NCI-H524 treated with DMSO at 0.1 percent for 48 hours (cell line): ENCODE measurements around the gene CCR5.
"Not testable (repeated sequence)": the region's sequence is repeated elsewhere in the genome, so short reads cannot be mapped to it uniquely, and the experiment has no call there.

Experiments
- DNase-seq: peaks from one replicate; lab custom pipeline; 2025; lab: John Stamatoyannopoulos, UW

Gene CCR5

DNA sequence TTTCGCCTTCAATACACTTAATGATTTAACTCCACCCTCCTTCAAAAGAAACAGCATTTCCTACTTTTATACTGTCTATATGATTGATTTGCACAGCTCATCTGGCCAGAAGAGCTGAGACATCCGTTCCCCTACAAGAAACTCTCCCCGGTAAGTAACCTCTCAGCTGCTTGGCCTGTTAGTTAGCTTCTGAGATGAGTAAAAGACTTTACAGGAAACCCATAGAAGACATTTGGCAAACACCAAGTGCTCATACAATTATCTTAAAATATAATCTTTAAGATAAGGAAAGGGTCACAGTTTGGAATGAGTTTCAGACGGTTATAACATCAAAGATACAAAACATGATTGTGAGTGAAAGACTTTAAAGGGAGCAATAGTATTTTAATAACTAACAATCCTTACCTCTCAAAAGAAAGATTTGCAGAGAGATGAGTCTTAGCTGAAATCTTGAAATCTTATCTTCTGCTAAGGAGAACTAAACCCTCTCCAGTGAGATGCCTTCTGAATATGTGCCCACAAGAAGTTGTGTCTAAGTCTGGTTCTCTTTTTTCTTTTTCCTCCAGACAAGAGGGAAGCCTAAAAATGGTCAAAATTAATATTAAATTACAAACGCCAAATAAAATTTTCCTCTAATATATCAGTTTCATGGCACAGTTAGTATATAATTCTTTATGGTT lies at the start of gene CCR5:
Gene CCR5, plus strand, starts transcription at position 108 of the 680 bp plus-strand sequence. CDS start 1,957 bp downstream, outside the sequence.
- no peak for DNase-seq

DNA sequence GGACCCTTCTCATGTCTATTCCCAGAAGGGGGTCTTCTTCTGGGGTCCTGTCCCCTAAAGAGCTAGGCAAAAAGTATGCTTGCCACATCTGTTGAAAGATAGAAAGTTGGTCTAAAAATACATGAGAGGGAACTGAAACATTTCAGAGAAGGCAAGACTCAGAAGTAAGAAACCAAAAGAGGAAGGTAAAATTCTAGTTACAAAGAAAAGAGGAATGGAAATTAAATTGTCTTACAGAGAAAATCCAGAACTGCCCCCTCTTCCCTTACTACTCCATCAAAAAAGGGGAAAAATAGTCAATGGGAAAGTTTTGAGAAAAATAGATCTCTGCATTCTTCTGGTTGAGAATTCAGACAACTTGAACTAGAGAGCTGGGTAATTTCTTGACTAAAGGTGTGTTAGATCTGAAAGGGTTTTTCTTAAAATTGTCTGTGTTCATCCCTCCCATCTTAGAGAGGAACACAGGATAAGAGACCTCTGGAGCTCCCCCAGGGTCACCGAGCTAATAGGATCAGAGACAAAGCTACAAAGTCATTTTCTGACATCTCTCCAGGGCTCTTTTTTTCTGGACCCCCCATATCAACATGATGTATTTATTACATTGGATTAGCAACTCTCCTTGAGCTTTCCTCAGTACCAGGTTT lies 49.2 kb upstream of the CCR5 start:
- DNase-seq, result no peak

DNA sequence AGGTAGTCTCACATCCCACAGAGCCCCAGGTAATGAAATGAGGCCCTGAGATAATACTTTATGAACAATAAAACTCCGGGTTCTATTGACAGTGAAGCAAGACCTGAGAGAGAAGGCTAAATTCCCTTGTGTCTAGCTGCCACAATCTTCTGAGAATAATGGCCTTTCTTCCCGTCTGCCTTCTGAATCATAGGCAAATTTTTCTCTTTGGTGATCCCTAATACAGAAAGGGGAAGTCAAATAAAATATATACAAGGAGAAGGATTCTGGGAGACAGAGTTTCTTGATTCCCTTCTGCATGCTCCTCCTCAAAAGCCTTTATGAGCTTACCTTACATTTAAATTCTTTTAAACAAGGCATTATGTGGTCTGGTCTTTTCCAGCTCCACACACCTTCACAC lies 46.7 kb upstream of the CCR5 start:
- DNase-seq, result no peak

DNA sequence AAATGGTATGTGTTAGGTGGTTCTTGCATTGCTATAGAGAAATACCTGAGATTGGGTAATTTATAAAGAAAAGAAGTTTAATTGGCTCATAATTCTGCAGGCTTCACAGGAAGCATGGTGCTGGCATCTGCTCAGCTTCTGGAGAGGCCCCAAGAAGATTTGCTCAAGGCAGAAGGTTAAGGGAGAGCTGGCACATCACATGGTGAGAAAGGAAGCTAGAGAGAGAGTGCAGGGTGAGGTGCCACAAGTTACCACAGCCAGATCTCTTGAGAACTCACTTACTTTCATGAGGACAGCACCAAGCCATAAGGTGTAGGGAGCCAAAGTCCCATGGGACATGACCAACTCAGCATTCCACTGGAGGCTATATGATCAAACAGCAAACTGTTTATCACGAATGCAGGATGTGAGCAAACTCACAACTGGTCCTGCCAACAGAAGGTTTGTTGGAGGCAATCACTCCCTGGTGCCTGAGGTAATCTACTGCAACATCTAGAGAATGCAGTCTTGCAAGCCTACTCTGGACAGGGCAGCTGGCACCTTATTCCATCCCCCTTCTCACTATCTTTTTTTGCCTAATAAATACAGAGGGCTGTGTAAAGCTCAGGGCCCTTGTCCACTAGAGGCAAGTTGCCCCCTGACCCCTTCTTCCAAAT lies 45.0 kb upstream of the CCR5 start:
- DNase-seq, result no peak

DNA sequence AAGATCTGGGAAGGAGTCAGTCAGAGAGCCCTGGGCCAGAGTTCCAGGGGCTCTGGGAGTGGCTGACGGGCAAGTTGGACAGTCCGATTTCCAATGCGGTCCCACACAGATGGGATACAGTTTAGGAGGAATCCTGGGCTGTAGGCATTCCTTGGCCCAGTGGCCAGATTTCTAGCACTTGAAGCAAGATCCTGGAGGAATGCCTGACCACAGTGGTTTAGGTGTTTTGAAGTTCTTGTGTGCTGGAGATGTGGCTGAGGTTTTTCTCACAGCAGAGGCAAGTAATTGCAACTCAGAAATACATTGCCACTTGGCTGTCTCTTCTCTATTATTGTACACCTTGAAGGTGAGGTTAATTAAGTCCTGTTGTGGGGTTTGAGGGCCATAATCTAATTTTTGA lies 40.1 kb upstream of the CCR5 start:
- not testable (repeated sequence) for DNase-seq

DNA sequence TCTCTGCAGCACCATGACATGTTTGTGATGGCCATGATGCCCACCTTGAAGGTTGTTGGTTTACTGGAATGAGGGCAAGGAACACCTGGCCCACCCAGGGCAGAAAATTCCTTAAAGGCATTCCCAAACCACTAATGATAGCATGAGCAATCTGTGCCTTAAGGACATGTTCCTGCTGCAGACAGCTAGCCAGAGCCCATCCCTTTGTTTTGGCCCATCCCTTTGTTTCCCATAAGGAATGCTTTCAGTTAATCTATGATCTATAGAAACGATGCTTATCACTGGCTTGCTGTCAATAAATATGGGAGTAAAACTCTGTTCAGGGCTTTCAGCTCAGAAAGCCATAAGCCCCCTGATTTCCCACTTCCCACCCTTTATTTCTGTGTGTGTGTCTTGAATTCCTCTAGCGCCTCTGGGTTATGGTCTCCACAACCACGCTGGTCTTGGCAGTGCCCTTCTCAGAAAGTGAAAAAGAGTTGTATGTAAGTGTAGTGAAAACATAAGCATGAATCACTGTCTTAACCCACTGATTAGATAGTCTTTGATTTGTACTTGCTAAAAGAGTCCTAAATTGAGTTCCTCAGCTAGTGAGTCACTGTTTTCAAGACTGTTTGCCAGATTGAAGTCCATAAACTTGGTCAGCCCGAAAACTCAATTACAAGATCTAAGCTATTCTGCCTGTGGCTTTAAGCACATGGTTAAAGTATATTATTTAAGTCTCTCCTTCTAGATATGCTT lies 35.8 kb upstream of the CCR5 start:
- DNase-seq, result no peak

DNA sequence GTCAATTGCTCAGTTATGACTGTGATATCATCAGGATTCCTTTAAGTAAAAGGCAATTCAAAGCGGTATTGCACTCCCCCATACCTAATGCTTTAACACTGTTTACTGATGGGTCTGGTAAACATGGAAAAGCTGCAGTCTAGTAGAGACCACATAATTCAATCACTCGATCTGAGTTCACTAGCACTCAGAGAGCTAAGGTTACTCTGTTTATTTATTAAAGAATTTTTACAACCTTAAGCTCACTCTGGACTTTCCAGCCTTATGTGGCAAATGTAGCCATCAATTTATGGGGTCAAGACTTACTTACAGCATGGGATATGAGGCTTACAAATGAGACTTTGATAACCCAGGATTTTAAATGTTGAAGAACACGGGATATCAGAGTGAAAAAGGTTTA lies 35.2 kb upstream of the CCR5 start:
- no peak for DNase-seq

DNA sequence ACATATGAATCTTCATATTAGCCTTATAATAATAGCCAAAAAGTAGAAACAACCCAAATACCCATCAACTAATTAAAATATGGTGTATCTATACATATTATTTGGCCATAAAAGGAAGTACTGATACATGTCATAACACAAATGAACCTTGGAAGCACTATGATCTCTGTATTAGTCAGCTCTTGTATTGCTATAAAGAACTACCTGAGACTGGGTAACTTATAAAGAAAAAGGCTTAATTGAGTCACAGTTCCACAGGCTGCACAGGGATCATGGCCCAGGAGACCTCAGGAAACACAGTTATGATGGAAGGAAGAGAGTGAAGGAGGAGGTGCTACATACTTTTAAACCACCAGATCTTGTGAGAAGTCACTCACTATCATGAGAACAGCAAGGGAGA lies 32.8 kb upstream of the CCR5 start:
- no peak for DNase-seq

DNA sequence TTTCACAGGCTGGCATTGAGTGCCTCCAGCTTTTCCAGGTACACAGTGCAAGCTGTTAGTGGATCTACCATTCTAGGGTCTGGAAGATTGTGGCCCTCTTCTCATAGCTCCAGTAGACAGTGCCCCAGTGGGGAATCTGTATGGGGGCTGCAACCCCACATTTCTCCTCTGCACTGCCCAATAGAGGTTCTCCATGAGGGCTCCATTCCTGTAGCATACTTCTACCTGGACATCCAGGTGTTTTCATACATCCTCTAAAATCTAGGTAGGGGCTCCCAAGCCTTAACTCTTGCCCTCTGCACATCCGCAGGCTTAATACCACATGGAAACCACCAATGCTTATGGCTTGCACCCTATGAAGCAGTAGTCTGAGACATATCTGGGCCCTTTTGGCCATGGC lies 31.9 kb upstream of the CCR5 start:
- DNase-seq, result no peak

DNA sequence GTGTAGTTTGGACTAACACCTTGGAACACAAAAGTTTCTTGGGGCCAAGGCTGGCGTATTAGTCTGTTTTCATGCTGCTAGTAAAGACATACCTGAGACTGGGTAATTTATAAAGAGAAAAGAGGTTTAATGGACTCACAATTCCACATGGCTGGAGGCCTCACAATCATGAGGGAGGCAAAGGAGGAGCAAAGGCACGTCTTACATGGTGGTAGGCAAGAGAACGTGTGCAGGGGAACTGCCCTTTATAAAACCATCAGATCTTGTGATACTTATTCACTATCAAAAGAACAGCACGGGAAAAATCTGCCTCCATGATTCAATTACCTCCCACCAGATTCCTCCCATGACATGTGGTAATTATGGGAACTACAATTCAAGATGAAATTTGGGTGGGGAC lies 26.3 kb upstream of the CCR5 start:
- DNase-seq, result no peak

DNA sequence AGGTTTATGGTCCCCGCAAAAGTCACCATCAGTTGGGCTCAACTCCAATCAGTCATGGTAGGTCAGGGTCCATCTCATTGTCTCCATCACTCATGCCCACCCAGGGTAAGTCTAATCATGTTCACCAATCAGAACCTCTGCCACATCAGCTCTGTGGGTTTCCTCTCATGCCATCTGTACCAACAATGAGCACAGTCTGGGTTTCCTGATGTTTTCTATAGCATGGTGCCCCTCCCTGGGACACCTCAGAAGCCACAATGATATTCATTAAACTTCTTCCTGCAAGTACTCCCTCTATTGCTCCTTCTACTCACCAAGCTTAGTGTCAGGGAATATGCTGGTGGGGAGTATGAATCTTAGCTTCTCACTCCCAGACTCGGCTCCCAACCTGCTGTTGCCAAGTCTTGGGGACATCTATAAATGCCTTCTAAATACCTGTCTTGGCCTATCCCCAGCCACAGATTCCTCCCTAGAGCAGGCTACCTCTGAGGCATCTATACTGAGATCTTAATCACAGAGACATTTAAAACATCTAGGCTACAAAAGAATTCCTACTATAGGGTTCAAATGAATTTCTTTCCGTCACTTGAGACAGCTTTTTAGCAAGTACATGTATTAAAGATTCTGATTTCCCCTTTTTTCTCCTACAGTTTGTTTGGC lies 21.8 kb upstream of the CCR5 start:
- DNase-seq, result no peak

DNA sequence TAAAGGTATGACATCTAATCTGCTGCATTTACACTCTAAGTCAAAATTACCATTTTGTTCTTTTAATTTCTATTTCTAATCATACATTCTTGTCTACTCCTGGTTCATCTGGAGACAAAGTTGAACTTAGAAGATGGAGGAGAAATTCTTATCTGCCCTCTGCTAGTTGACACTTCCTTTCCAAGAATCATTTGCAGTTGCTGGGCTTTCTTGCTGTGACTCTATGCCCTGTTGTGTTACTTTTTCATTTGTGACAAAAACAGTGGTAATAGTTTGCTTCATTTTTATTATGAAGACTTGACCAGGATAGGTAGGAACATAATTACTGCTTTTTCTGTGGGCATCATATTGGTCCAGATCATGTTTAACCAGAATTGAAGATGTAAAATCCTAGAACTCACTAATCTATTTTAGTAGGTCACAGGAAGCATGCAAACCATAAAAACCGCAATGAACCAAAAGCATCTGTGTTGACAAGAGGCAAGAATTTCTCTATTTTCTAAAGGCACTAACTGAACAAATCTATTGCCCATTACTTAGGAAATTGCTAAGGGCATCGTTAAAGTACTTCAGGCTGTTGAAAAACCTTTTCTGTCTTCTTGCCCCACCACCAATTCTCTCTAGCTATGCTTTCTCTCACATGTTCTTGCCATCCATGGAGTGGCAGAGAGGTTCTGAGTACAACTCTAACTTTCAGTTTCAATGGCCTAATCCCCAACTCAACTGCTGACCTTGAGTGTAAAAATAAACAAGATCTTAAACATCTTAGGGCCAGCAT lies 21.1 kb upstream of the CCR5 start:
- DNase-seq, result no peak

DNA sequence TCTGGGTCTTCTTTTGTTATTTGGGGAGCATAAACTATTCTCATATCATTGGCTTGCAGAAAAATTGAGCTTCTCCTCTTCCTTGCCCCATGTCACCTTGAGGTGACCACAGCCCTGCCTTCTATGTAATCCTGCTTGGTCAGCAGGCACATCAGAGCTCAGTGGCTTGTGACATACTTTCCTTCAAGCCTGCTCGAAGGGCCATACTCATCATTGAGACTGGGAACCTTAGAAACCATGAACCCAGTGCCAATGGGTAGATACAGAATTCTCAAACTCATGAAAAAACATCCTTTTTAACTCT lies 20.5 kb upstream of the CCR5 start:
- no peak for DNase-seq

DNA sequence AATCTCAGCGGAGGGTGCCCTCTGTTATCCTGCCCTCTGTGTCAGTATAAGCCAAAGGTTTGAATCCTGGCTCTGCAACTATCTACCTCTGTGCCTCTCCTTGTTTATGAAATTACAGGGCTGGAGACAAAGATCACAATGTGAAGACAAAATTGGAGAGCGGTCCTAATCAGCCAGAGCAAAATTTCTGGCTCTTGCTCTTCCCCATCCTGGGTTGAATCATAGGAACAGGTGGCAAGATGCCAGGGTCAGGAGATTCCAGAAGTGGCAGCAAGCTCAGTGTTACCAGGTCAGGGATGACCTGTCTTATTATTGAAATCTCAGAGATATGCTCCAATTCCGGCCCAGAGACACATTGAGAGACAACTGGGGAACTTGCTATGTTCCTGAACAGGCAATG lies 19.1 kb upstream of the CCR5 start:
- DNase-seq, result no peak

DNA sequence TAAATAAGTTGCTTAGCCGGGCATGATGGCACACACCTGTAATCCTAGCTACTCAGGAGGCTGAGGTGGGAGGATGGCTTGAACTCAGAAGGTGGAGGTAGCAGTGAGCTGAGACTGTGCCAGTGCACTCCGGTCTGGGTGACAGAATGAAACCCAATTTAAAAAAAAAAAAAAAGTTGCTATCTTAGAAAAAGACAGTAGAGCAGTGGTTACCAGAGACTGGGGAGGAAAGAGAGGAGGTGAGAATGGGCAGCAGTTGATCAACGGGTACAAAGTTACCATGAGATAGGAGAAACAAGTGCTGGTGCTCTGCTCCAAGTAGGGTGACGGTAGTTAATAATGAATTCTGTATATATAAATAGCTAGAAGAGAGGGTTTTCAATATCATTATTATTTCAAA lies 17.7 kb upstream of the CCR5 start:
- no peak for DNase-seq

DNA sequence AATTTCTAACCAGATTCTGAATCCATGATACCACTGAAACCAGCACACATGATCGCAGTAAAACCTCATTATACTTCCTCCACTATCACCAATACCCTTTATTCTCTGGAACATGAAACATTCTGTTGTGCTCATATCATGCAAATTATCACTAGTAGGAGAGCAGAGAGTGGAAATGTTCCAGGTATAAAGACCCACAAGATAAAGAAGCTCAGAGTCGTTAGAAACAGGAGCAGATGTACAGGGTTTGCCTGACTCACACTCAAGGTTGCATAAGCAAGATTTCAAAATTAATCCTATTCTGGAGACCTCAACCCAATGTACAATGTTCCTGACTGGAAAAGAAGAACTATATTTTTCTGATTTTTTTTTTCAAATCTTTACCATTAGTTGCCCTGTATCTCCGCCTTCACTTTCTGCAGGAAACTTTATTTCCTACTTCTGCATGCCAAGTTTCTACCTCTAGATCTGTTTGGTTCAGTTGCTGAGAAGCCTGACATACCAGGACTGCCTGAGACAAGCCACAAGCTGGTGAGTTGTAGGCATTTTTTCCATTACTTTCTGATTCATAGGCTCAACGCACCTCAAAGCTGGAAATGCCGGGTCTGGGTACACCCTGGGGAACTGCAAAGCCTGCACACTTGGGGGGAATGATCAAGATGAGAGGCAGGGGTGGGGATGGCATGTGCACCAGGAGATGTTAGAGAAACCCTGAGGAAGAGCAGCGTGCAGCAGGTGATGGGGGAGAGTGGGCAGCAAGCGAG lies 16.9 kb upstream of the CCR5 start, which contains the start of gene CCR2:
Gene CCR2, plus strand, starts transcription at position 465 of the 764 bp plus-strand sequence. CDS start 3,417 bp downstream, outside the sequence.
- DNase-seq, result no peak

DNA sequence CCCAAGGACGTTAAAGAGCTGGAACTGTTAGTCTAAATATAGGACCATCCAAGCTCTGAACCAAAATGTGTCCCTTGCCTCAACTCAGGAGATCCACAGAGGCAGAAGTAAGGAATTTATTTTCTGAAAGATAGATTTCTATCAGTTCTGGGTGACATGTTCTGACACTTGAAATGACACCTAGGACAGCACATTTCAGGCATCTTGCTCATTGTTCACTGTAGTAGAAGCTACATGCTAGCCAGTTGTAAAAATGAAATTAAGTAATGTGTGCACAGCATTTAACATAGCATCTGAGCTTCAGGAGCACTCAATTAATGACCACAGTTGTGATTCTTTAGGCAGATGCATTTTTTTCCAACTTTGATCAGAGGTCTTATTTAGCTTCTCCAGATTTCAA lies 16.3 kb upstream of the CCR5 start:
- DNase-seq, result no peak

DNA sequence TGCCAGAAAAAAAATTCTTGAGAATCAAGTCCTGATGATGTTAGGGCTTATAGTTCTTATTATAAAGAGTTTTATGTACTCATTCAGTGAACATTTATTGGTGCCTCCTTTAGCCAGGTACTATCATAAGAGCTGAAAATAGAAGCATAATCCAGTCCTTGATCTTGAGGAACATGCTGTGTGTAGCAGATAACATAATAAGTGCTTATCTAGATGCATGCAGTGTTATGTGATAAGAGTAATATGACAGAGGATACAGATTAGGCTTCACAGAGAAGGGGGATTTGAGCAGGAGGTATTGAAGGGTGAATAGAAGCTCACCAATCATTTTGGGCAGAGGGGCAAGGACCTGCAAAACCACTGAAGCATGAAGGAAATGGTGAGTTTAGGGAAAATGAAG lies 15.8 kb upstream of the CCR5 start:
- no peak for DNase-seq

DNA sequence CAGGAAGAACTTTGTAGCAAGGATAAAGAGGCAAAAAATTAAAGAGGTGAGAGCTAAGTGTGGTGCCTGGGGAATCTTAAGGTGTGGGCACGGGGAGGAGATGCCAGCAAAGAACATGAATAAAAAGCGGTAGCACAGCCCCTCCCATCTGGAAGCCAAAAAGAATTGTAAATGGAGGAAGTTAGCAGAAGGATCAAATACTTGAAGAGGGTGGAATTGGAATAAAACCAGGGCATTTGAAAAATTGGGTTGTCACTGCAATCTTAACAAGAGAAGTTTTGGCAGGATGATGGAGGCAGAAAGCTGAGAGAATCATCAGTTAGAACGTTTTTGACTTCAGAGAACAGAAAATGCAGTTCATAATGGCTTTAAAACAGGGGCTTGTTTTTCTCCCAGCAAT lies 14.5 kb upstream of the CCR5 start:
- DNase-seq, result no peak

DNA sequence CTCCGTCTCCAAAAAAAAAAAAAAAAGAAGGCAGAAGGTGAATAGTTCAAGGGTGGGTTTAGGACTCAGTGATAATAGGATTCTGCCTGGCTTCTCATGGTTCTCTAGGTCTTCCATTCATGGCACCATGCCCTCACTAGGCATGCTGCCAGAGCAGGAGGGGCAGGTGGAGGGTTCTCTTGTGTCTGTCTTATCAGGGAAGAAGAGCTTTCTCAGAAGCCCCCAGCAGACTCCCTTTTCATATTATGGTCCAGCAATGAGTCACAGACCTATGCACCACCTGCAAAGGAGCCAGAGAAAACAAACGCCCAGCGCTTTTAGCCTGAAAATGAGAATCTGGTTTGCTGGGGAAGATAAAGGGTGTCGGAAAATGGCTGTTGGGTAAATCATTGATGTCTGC lies 13.8 kb upstream of the CCR5 start:
- DNase-seq, result no peak

DNA sequence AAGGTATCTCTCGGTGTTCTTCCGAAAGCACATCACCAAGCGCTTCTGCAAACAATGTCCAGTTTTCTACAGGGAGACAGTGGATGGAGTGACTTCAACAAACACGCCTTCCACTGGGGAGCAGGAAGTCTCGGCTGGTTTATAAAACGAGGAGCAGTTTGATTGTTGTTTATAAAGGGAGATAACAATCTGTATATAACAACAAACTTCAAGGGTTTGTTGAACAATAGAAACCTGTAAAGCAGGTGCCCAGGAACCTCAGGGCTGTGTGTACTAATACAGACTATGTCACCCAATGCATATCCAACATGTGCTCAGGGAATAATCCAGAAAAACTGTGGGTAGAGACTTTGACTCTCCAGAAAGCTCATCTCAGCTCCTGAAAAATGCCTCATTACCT lies 12.3 kb upstream of the CCR5 start:
- no peak for DNase-seq
